Bone marrow (tissue), 2 donors: ENCODE results near the gene PSTPIP1.

Source experiments
- DNase-seq, 2 donors: peaks; one replicate each; lab custom pipeline; 2025; lab: John Stamatoyannopoulos, UW

Gene PSTPIP1

GRCh38 chr15:76978522-76979330 is 16.2 kb upstream of the PSTPIP1 start:
- no peak for DNase-seq

GRCh38 chr15:76979331-76979925 is 15.5 kb upstream of the PSTPIP1 start:
- no peak for DNase-seq

GRCh38 chr15:76979996-76980520 is 14.9 kb upstream of the PSTPIP1 start:
- DNase-seq = no peak

GRCh38 chr15:76982356-76982755 is 12.6 kb upstream of the PSTPIP1 start:
- no peak for DNase-seq

- DNase-seq = no peak
These were observed 12.2 kb upstream of the PSTPIP1 start for GRCh38 chr15:76982756-76983155.

- DNase-seq = peak in 1 of 2 donors; percentile 22
These were observed 11.1 kb upstream of the PSTPIP1 start for GRCh38 chr15:76983590-76984375.

GRCh38 chr15:76986743-76987142 is 8.2 kb upstream of the PSTPIP1 start:
- DNase-seq = no peak

GRCh38 chr15:76987276-76987675 is 7.7 kb upstream of the PSTPIP1 start:
- no peak for DNase-seq

- DNase-seq = no peak
These were observed 6.7 kb upstream of the PSTPIP1 start for GRCh38 chr15:76987896-76988860.

- DNase-seq = no peak
These were observed 5.8 kb upstream of the PSTPIP1 start for GRCh38 chr15:76988867-76989780.

GRCh38 chr15:76991048-76991447 is 3.9 kb upstream of the PSTPIP1 start:
- no peak for DNase-seq

GRCh38 chr15:76991741-76992645 is 2.9 kb upstream of the PSTPIP1 start:
- DNase-seq = no peak

- DNase-seq = no peak
These were observed 1.7 kb upstream of the PSTPIP1 start for GRCh38 chr15:76993114-76993725.

- DNase-seq = peak in 1 of 2 donors; percentile 36
These were observed 925 bp upstream of the PSTPIP1 start for GRCh38 chr15:76994001-76994400.

- DNase-seq = no peak
These were observed 430 bp upstream of the PSTPIP1 start for GRCh38 chr15:76994496-76994895.

GRCh38 chr15:76996076-76996525 is 1.2 kb downstream of the PSTPIP1 start:
- no peak for DNase-seq

- DNase-seq = no peak
These were observed 1.8 kb downstream of the PSTPIP1 start for GRCh38 chr15:76996526-76997401.
